ENCODE results near the gene PDE4B.

PDE4B gene

DNA sequence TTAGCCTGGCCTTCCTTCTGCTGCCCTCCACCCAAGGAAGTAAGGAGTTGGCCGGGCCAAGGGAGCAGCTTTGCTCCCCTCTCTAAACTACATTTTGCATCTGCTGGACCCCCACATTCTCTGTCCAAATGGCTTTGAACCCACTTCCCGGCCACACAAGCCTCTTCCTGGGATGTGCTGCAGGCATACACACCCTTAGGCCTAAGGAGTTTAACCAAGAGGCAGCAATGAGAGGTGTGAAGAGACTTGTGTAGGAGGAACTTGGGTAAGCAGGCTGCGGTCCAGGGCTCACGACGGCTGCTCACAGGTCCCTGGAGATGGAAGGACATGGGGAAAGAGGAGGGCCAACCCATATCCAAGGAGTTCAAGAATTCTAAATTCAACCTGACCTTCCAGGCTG, 544.6 kb downstream of the PDE4B start:
- no peak for DNase-seq (ENCODE audit: low read depth)

- DNase-seq (ENCODE audit: low read depth) = no peak
These were observed 547.2 kb downstream of the PDE4B start for GRCh38 chr1:66339944-66340343.

- DNase-seq (ENCODE audit: low read depth) = no peak
These were observed 548.9 kb downstream of the PDE4B start for GRCh38 chr1:66341446-66342089.

DNA sequence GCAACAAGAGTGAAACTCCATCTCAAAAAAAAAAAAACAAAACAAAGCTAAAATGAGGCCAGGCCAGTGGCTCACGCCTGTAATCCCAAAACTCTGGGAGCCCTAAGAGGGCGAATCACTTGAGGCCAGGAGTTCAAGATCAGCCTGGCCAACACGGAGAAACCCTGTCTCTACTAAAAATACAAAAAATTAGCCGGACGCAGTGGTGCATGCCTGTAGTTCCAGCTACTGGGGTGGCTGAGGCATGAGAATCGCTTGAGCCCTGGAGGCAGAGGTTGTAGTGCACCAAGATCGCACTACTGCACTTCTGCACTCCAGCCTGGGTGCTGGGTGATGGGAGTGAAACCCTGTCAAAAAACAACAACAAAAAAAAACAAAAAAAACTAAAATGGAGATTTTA, 550.0 kb downstream of the PDE4B start:
- no peak for DNase-seq (ENCODE audit: low read depth)

- no peak for DNase-seq (ENCODE audit: low read depth)
These were observed 551.1 kb downstream of the PDE4B start for GRCh38 chr1:66343569-66344325.

DNA sequence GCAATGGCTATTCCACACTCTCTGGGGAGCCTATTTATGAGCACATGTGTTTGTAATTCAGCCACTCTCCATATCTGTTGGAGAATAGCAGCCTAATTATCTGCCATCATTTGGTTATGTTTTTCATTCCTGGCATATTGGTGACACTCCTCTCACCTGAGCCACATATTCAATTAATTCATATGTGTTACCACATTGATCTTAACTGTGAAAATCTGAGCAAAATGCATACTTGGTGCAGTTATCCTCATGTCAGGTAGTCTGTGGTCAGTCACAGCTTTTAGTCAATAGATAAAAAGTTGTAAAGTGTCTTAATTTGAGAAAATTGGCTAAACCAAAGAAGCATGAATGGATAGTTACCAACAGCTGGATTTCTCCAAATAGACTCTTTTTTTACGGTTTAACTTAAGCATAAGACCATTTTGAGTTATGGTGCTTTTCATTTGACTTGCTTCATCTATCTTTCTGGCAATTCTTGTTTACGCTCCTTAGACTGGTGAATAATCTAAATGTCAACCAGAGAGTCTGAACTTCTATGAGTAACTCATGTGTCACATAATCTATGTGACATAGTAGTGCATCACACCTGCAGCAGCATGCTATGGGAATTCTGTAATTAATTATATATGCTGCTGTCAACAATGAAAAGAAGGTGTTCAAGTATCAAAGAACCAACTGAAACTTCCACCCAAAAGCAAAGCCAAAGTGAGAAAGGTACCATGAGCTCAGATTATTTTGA, 553.5 kb downstream of the PDE4B start:
- no peak for DNase-seq (ENCODE audit: low read depth)

- DNase-seq (ENCODE audit: low read depth) = no peak
These were observed 554.2 kb downstream of the PDE4B start for GRCh38 chr1:66346873-66347272.

GRCh38 chr1:66348776-66349175, 556.1 kb downstream of the PDE4B start:
- no peak for DNase-seq (ENCODE audit: low read depth)

- no peak for DNase-seq (ENCODE audit: low read depth)
These were observed 556.5 kb downstream of the PDE4B start for GRCh38 chr1:66349242-66349641.

DNA sequence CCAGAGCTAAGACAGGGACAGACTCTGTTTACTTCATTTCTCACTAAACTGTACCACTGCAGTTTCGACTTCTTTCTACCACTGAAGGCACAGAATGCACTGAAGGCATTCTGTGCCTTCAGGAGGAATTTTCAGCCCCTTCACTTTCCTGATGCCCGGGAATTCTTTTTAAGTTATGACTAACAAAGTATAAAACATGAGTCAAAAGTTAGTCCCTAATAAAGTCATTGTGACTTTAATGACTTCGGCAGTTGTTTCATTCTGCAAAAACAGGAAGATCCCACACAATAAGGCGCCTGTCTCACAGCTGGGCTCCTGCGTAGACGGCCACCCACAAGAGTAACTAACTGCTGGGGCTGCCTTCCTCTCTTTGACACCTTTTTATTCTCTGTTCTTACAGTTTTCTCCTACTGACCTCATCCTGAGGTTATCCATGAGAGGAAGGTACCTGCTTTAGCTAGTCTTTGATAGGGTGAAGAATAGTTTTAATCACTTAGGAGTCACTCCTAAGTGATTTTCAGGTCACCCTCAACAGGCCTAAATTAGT, 557.4 kb downstream of the PDE4B start:
- peak; percentile 46 for DNase-seq (ENCODE audit: low read depth)

- DNase-seq (ENCODE audit: low read depth) = no peak
These were observed 558.8 kb downstream of the PDE4B start for GRCh38 chr1:66351478-66351877.

DNA sequence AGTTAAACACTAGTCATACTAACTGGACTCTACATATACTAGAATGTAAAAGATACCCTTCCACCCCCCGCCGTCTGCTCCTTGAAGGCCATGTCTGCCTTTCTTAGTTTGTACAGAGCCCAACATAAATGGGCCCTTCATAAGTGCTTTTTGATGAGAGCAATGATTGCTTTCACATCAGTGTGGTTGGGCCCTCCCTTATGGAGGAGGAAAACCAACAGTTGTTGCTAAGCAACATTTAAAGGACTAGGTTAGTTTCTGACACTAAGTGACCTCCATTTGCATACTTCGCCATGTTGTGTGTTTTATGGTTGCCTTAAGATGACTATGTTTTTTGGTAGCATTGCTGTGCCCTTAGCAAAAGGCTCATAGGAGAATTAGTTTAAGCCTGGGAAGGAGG, 559.2 kb downstream of the PDE4B start:
- peak; percentile 31 for DNase-seq (ENCODE audit: low read depth)

DNA sequence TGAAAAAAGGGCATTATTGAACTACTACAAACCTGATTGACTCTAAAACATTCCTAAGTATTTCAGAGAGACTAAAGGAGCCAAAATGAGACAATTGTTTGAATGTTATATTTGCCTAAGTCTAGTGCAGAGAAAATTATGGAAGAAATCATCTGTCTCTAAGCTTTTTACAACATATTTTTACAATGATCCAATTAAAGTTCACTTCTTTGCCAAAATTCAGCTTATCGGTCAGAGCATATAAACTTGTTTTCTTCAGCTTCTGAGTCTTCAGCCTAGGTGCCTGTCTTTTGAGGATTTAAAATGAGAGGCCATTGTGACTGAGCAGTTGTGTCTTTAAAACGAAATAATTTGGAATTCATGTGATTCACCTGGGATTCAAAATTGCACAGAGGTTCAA, 560.1 kb downstream of the PDE4B start:
- no peak for DNase-seq (ENCODE audit: low read depth)

DNA sequence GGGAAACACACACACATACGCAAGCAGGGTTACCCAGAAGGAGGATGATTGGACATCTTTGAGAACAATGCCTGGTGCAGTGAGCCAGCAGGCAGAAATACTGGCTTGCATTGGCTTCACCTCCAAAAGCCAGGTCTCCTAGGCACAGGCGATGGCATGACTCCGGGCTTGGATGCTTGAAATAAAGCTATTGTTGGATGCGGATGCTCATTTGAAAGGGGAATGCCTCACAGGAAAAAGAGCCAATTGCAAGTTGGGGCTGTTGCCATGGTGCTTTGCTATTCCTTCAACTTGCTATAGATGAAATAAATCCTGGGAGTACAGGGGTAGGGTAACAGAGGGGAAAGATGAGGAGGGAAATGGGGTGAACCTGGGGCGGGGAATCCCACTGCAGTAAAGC, 560.6 kb downstream of the PDE4B start:
- no peak for DNase-seq (ENCODE audit: low read depth)

DNA sequence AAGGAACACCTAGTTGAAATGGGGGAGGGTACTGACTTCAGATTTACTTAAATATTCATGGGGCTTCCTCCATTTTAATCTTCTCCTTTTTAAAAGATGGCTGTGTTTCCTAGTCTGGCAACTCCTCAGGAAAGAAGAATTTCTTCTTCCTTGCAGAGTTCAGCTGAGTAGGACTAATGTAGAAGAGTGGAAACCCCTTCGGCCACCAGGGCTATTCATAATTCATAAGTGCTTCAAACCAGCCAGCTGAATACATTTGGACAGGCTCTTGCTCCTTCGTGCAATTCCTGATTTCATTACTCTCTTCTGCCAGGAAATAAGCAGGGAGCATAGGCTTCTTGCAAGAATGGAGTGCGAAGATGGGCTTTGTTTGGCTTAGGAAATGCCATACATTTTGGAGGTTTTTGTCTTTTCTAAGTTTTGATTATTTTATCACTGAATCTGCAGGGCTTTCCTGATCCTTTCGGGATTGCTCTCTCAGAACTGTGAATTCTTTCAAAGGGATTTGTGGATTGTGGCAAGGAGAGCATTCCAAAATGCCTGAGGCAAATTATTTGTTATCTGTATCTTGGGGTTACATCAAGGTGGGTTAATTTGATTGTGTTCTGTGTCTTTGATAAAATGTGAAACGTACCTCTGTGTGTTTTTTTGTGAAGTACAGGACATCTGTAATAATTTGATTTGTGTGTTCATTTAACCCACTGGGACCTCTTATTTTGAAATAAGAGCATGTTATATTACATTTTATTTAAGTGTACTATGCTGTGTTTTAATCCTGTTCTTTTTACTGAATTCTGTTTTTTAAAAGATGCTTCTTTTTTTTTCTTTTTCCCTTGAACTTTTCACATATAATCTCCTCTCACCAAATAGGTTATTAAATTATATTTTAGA, 561.9 kb downstream of the PDE4B start:
- no peak for DNase-seq (ENCODE audit: low read depth)

GRCh38 chr1:66355756-66356155, 563.1 kb downstream of the PDE4B start:
- no peak for DNase-seq (ENCODE audit: low read depth)

DNA sequence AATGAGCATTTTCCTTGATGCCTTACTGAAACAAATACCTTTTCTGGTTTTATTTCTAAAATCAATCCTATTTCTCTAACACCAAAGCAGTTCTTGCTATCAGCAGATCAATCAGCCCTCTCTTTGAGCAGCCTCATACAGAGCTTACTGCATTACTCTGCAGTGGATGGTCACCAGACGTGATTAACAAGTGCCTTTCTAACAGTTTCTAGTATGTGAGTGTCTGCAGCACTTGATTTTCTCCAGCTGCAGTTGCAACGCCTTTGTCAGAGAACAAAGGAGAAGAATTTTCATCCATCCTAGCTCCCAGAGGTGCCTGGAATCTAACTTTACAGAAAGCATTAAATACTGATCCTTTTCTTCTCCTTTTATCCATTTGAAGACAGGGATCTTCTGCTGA, 563.9 kb downstream of the PDE4B start:
- DNase-seq (ENCODE audit: low read depth) = no peak

DNA sequence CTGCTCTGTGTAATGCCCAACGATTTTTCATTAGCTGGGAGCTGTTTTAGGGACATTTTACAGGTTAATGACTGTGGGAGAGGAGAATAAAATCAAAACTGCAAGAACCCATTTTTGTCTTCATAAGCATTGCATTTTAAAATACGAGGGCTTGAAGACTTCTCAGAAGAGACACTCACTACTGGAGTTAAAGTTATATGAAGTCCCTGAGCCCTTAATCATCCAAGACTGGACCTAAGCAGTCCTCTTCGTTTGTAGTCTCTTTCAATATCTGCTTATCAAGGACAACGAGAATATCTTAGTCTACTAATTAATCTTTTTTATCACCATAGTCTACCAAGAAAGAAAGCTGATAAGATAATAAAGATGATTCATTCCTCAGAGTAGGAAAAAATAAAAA, 564.3 kb downstream of the PDE4B start:
- no peak for DNase-seq (ENCODE audit: low read depth)

GRCh38 chr1:66357478-66358197, 564.9 kb downstream of the PDE4B start:
- DNase-seq (ENCODE audit: low read depth) = no peak

- DNase-seq (ENCODE audit: low read depth) = no peak
These were observed 566.6 kb downstream of the PDE4B start for GRCh38 chr1:66359269-66359668.

DNA sequence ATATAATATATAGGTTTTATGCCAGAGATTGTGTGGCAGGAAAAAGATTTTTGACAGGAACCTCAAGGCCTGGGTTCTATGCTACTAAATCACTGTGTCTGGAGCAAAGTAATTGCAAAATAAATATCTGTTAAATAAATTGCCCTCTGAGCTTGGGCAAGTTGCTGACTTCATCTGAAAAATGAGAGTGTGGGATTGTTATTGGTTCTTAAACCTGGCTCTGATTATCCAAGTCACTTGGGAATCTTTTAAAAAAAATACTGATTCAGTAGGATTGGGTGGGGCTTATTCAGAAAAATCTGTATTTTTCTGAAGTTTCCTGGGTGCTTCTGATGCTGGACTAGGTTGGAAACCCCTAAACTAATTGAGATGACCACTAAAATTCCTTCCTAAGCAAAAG, 567.1 kb downstream of the PDE4B start:
- DNase-seq (ENCODE audit: low read depth) = no peak
